HEK293 (cell line): ENCODE results near the gene SEMA3D.

Source experiments
- CTCF ChIA-PET: fragments of 350-600 bp; formaldehyde crosslinking; extraction: SDS; loops from one replicate; lab custom pipeline; 2021; ENCODE audit warnings: antibody characterized with exemption; lab: Yijun Ruan, JAX
- POLR2A ChIA-PET: fragments of 300-600 bp; formaldehyde crosslinking; extraction: SDS; loops from one replicate; lab custom pipeline; 2020; ENCODE audit warnings: antibody characterized with exemption, inconsistent platforms; lab: Yijun Ruan, JAX
- H3K27ac ChIP-seq: fragments of 200-500 bp; sonication (Bioruptor generic); 2 replicates; pipeline ENCODE4 v1.5.1; 2014; ENCODE audit warnings: low read depth, low read length, control low read depth, inconsistent platforms; ENCODE audit errors: extremely low read depth
- H3K36me3 ChIP-seq, 2 experiments: fragments of 200-500 bp in 1 of 2; sonication (Bioruptor generic) in 1 of 2; 1 replicate in 1 of 2; 2 replicates in 1 of 2; pipeline ENCODE4 v1.5.1; 2014 to 2017; ENCODE audit warnings: inconsistent platforms in 2 of 2, low read length in 2 of 2; ENCODE audit not compliant: control insufficient read depth in 2 of 2, insufficient read depth in 1 of 2
- H3K4me1 ChIP-seq: fragments of 200-500 bp; sonication (Bioruptor generic); 2 replicates; pipeline ENCODE4 v1.5.1; 2014; ENCODE audit warnings: mild to moderate bottlenecking, low read length, inconsistent platforms; ENCODE audit not compliant: control insufficient read depth, insufficient read depth
- H3K4me3 ChIP-seq: 2 replicates; pipeline ENCODE4 v1.5.1; 2011; ENCODE audit warnings: low read depth, mild to moderate bottlenecking, control low read depth, low read length, moderate library complexity
- H3K9me3 ChIP-seq: fragments of 200-500 bp; sonication (Bioruptor generic); 2 replicates; pipeline ENCODE4 v1.5.1; 2014; ENCODE audit warnings: low read depth, low read length, inconsistent platforms; ENCODE audit not compliant: control insufficient read depth, insufficient read depth
- BCL11A ChIP-seq: fragments of 450-650 bp; formaldehyde crosslinking; IDR thresholded peaks from 2 replicates; pipeline ENCODE4 v1.5.1; 2016; ENCODE audit warnings: low read depth, missing biosample characterization, missing genetic modification characterization
- GLIS1 ChIP-seq: fragments of 450-650 bp; formaldehyde crosslinking; IDR thresholded peaks from 2 replicates; pipeline ENCODE4 v1.5.1; 2016; ENCODE audit warnings: missing biosample characterization, missing genetic modification characterization
- KLF16 ChIP-seq: fragments of 450-650 bp; formaldehyde crosslinking; IDR thresholded peaks from 2 replicates; pipeline ENCODE4 v1.5.1; 2017; ENCODE audit warnings: missing biosample characterization, missing genetic modification characterization
- MEIS1 ChIP-seq: sonication (generic); formaldehyde crosslinking; IDR thresholded peaks from 2 replicates; pipeline ENCODE4 v1.8.1; 2022; ENCODE audit warnings: missing genetic modification reagents, mild to moderate bottlenecking, borderline replicate concordance
- MZF1 ChIP-seq: fragments of 450-650 bp; formaldehyde crosslinking; IDR thresholded peaks from 2 replicates; pipeline ENCODE4 v1.5.1; 2017; ENCODE audit warnings: missing biosample characterization, missing genetic modification characterization, borderline replicate concordance
- SETDB1 ChIP-seq: IDR thresholded peaks from one replicate; pipeline ENCODE4 v1.6.1; 2017; ENCODE audit warnings: mild to moderate bottlenecking, low read length, moderate library complexity, mixed read lengths; ENCODE audit not compliant: insufficient read length
- WT1 ChIP-seq: fragments of 450-650 bp; formaldehyde crosslinking; IDR thresholded peaks from 2 replicates; pipeline ENCODE4 v1.5.1; 2016; ENCODE audit warnings: missing biosample characterization, missing genetic modification characterization
- ZBTB20 ChIP-seq: fragments of 450-650 bp; formaldehyde crosslinking; IDR thresholded peaks from 2 replicates; pipeline ENCODE4 v1.5.1; 2016; ENCODE audit warnings: missing biosample characterization, missing genetic modification characterization
- ZFP37 ChIP-seq: fragments of 450-650 bp; formaldehyde crosslinking; IDR thresholded peaks from 2 replicates; pipeline ENCODE4 v1.5.1; 2016; ENCODE audit warnings: missing biosample characterization, missing genetic modification characterization
- ZIC2 ChIP-seq: fragments of 450-650 bp; formaldehyde crosslinking; IDR thresholded peaks from 2 replicates; pipeline ENCODE4 v1.5.1; 2016; ENCODE audit warnings: missing biosample characterization, missing genetic modification characterization
- ZNF155 ChIP-seq: fragments of 450-650 bp; formaldehyde crosslinking; IDR thresholded peaks from 2 replicates; pipeline ENCODE4 v1.5.1; 2016; ENCODE audit warnings: missing biosample characterization, missing genetic modification characterization
- ZNF157 ChIP-seq: fragments of 450-650 bp; formaldehyde crosslinking; IDR thresholded peaks from 2 replicates; pipeline ENCODE4 v1.5.1; 2016; ENCODE audit warnings: missing biosample characterization, missing genetic modification characterization
- ZNF16 ChIP-seq: fragments of 450-650 bp; formaldehyde crosslinking; IDR thresholded peaks from 2 replicates; pipeline ENCODE4 v1.5.1; 2016; ENCODE audit warnings: low read depth, missing biosample characterization, missing genetic modification characterization
- ZNF266 ChIP-seq: fragments of 450-650 bp; formaldehyde crosslinking; IDR thresholded peaks from 2 replicates; pipeline ENCODE4 v1.5.1; 2016; ENCODE audit warnings: missing biosample characterization, missing genetic modification characterization, low read depth
- ZNF311 ChIP-seq: fragments of 450-650 bp; formaldehyde crosslinking; IDR thresholded peaks from 2 replicates; pipeline ENCODE4 v1.5.1; 2017; ENCODE audit warnings: missing biosample characterization, missing genetic modification characterization, borderline replicate concordance
- ZNF324 ChIP-seq: fragments of 450-650 bp; formaldehyde crosslinking; IDR thresholded peaks from 2 replicates; pipeline ENCODE4 v1.5.1; 2016; ENCODE audit warnings: missing biosample characterization, missing genetic modification characterization
- ZNF391 ChIP-seq: fragments of 450-650 bp; formaldehyde crosslinking; IDR thresholded peaks from 2 replicates; pipeline ENCODE4 v1.5.1; 2016; ENCODE audit warnings: low read depth, missing biosample characterization, missing genetic modification characterization, borderline replicate concordance
- ZNF416 ChIP-seq: fragments of 450-650 bp; formaldehyde crosslinking; IDR thresholded peaks from 2 replicates; pipeline ENCODE4 v1.5.1; 2016; ENCODE audit warnings: missing biosample characterization, missing genetic modification characterization
- ZNF48 ChIP-seq: fragments of 450-650 bp; formaldehyde crosslinking; IDR thresholded peaks from 2 replicates; pipeline ENCODE4 v1.5.1; 2016; ENCODE audit warnings: missing biosample characterization, missing genetic modification characterization
- ZNF501 ChIP-seq: fragments of 450-650 bp; formaldehyde crosslinking; IDR thresholded peaks from 2 replicates; pipeline ENCODE4 v1.5.1; 2016; ENCODE audit warnings: missing biosample characterization, missing genetic modification characterization
- ZNF571 ChIP-seq: fragments of 450-650 bp; formaldehyde crosslinking; IDR thresholded peaks from 2 replicates; pipeline ENCODE4 v1.5.0; 2017; ENCODE audit warnings: missing biosample characterization, missing genetic modification characterization
- ZNF777 ChIP-seq: fragments of 450-650 bp; formaldehyde crosslinking; IDR thresholded peaks from 2 replicates; pipeline ENCODE4 v1.5.1; 2017; ENCODE audit warnings: missing biosample characterization, missing genetic modification characterization, borderline replicate concordance
- TF ChIP-seq, protein P1 (sequence below): fragments of 450-650 bp; formaldehyde crosslinking; conservative IDR thresholded peaks from 2 replicates; pipeline ENCODE4 v1.5.1; 2016; ENCODE audit warnings: low read depth, missing biosample characterization, missing genetic modification characterization
- TF ChIP-seq, protein P2 (sequence below): fragments of 450-650 bp; formaldehyde crosslinking; IDR thresholded peaks from 2 replicates; pipeline ENCODE4; 2016; ENCODE audit warnings: missing biosample characterization, missing genetic modification characterization
- TF ChIP-seq, protein P3 (sequence below): fragments of 450-650 bp; IDR thresholded peaks from 2 replicates; pipeline ENCODE4 v1.5.1; 2018; ENCODE audit warnings: missing biosample characterization, mild to moderate bottlenecking, missing genetic modification characterization
- TF ChIP-seq, protein P4 (sequence below): fragments of 450-650 bp; formaldehyde crosslinking; IDR thresholded peaks from 2 replicates; pipeline ENCODE4 v1.5.0; 2017; ENCODE audit warnings: missing biosample characterization, missing genetic modification characterization, borderline replicate concordance

The SEMA3D gene

DNA sequence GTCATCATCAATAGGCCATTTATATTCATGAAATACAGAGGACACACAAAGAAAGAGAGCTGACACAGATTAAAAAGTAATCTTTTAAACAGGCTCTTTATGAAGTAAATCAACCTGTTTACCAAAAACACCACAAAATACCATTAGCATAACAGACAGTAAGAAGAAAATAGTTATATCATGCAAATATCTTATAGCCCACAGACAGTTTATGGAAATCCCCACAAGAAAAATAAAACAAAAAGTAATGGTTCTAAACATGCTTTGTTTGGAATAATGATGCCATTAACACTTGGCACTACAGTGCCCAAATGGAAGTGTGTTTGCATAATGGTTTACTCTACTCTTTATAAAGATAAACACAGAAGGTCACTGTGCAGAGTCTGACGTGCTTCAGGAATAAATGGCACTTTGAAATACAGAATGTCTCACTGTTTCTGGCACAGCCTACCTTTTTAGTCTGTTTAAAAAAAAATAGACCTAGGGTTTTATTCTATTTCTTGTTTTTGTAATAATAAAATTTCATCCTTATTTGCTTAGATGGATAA is 30.1 kb downstream of the SEMA3D start:
- ChIA-PET POLR2A (no interaction called here), CTCF (interaction anchor here (0.6 to 0.7 kb wide), 2 partner anchors 13 to 886 kb away, joined by 3 read pairs; no protein-coding TSS in a partner anchor)
- Histone ChIP-seq H3K27ac (no peak overlapping the region), H3K4me1 (peaks cover 17% of the 10 kb centered on the region; the same call in 1 of the 2 replicates), H3K36me3 (no peaks in the 10 kb centered on the region), H3K9me3 (no peaks in the 10 kb centered on the region), H3K4me3 (no peak overlapping the region)
- TF ChIP-seq MZF1 (tag by site-specific recombination) (no peak), ZNF777 (tag by site-specific recombination) (no peak), ZFP37 (tag by site-specific recombination) (no peak), SETDB1 (no peak), KLF16 (tag by site-specific recombination) (no peak), ZNF416 (tag by site-specific recombination) (no peak), ZNF311 (tag by site-specific recombination) (no peak), ZNF501 (no peak), ZIC2 (tag by site-specific recombination) (no peak), ZNF266 (tag by site-specific recombination) (no peak), ZNF48 (tag by site-specific recombination) (no peak), MEIS1 (CRISPR knock-in tag) (no peak)
- TF ChIP-seq, protein P1, sequence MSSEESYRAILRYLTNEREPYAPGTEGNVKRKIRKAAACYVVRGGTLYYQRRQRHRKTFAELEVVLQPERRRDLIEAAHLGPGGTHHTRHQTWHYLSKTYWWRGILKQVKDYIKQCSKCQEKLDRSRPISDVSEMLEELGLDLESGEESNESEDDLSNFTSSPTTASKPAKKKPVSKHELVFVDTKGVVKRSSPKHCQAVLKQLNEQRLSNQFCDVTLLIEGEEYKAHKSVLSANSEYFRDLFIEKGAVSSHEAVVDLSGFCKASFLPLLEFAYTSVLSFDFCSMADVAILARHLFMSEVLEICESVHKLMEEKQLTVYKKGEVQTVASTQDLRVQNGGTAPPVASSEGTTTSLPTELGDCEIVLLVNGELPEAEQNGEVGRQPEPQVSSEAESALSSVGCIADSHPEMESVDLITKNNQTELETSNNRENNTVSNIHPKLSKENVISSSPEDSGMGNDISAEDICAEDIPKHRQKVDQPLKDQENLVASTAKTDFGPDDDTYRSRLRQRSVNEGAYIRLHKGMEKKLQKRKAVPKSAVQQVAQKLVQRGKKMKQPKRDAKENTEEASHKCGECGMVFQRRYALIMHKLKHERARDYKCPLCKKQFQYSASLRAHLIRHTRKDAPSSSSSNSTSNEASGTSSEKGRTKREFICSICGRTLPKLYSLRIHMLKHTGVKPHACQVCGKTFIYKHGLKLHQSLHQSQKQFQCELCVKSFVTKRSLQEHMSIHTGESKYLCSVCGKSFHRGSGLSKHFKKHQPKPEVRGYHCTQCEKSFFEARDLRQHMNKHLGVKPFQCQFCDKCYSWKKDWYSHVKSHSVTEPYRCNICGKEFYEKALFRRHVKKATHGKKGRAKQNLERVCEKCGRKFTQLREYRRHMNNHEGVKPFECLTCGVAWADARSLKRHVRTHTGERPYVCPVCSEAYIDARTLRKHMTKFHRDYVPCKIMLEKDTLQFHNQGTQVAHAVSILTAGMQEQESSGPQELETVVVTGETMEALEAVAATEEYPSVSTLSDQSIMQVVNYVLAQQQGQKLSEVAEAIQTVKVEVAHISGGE (tag by site-specific recombination): no peak
- TF ChIP-seq, protein P2, sequence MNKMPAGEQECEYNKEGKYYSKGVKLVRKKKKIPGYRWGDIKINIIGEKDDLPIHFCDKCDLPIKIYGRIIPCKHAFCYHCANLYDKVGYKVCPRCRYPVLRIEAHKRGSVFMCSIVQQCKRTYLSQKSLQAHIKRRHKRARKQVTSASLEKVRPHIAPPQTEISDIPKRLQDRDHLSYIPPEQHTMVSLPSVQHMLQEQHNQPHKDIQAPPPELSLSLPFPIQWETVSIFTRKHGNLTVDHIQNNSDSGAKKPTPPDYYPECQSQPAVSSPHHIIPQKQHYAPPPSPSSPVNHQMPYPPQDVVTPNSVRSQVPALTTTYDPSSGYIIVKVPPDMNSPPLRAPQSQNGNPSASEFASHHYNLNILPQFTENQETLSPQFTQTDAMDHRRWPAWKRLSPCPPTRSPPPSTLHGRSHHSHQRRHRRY (tag by site-specific recombination): no peak
- TF ChIP-seq, protein P3, sequence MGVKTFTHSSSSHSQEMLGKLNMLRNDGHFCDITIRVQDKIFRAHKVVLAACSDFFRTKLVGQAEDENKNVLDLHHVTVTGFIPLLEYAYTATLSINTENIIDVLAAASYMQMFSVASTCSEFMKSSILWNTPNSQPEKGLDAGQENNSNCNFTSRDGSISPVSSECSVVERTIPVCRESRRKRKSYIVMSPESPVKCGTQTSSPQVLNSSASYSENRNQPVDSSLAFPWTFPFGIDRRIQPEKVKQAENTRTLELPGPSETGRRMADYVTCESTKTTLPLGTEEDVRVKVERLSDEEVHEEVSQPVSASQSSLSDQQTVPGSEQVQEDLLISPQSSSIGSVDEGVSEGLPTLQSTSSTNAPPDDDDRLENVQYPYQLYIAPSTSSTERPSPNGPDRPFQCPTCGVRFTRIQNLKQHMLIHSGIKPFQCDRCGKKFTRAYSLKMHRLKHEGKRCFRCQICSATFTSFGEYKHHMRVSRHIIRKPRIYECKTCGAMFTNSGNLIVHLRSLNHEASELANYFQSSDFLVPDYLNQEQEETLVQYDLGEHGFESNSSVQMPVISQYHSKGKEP (tag by site-specific recombination): no peak

DNA sequence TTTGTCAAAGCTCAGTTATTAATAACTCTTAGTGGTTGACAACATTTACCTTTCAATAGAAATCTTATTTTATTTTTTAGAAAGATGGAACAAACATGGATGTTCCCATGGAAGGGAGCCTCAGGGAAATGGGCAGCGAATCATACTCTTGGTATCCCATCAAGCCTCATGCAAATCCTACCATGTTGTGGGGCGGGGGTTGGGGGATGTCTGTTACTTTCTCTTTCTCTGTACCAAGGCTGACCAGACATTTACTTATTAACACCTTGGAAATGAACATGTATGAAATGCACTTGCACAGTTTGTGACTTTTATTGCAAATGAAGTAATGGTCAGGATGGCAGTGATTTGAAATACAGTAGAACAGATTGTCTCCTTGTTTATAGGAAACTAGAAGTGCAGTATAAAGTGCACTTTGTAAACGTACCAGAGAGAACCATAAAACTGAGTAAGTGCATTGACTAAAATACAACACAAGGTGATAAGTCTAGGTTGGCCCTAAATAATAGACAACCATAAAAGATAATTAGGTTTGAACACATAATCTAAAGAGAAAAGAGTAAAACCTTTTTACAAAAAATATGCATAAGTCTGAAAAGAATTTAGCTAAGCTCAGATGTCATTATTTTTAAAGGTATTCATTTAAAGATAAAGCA is 32.4 kb downstream of the SEMA3D start:
- Histone ChIP-seq H3K4me3 (no peak overlapping the region), H3K27ac (no peak overlapping the region), H3K4me1 (peaks cover 23% of the 10 kb centered on the region; the same call in 1 of the 2 replicates), H3K36me3 (no peaks in the 10 kb centered on the region), H3K9me3 (no peaks in the 10 kb centered on the region)
- CTCF ChIA-PET: no interaction called here
- POLR2A ChIA-PET: no interaction called here
- TF ChIP-seq GLIS1 (tag by site-specific recombination) (no peak), ZNF157 (tag by site-specific recombination) (no peak), ZNF155 (tag by site-specific recombination) (no peak), ZNF571 (tag by site-specific recombination) (no peak), BCL11A (tag by site-specific recombination) (no peak), WT1 (tag by site-specific recombination) (no peak), ZBTB20 (tag by site-specific recombination) (no peak), ZNF391 (no peak), ZNF16 (tag by site-specific recombination) (no peak), ZNF324 (tag by site-specific recombination) (no peak)
- TF ChIP-seq, protein P4, sequence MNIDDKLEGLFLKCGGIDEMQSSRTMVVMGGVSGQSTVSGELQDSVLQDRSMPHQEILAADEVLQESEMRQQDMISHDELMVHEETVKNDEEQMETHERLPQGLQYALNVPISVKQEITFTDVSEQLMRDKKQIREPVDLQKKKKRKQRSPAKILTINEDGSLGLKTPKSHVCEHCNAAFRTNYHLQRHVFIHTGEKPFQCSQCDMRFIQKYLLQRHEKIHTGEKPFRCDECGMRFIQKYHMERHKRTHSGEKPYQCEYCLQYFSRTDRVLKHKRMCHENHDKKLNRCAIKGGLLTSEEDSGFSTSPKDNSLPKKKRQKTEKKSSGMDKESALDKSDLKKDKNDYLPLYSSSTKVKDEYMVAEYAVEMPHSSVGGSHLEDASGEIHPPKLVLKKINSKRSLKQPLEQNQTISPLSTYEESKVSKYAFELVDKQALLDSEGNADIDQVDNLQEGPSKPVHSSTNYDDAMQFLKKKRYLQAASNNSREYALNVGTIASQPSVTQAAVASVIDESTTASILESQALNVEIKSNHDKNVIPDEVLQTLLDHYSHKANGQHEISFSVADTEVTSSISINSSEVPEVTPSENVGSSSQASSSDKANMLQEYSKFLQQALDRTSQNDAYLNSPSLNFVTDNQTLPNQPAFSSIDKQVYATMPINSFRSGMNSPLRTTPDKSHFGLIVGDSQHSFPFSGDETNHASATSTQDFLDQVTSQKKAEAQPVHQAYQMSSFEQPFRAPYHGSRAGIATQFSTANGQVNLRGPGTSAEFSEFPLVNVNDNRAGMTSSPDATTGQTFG (tag by site-specific recombination): no peak
